Suppressor macrophage (primary cell): ENCODE data around the gene PPARA.
"Not testable (repeated sequence)": the region's sequence is repeated elsewhere in the genome, so short reads cannot be mapped to it uniquely, and the experiment has no call there.

ENCODE experiments used
- DNase-seq, 4 experiments: peaks; one replicate each; pipeline ENCODE4 v3.0.0-alpha.2; 2020 to 2022

The PPARA gene

DNA sequence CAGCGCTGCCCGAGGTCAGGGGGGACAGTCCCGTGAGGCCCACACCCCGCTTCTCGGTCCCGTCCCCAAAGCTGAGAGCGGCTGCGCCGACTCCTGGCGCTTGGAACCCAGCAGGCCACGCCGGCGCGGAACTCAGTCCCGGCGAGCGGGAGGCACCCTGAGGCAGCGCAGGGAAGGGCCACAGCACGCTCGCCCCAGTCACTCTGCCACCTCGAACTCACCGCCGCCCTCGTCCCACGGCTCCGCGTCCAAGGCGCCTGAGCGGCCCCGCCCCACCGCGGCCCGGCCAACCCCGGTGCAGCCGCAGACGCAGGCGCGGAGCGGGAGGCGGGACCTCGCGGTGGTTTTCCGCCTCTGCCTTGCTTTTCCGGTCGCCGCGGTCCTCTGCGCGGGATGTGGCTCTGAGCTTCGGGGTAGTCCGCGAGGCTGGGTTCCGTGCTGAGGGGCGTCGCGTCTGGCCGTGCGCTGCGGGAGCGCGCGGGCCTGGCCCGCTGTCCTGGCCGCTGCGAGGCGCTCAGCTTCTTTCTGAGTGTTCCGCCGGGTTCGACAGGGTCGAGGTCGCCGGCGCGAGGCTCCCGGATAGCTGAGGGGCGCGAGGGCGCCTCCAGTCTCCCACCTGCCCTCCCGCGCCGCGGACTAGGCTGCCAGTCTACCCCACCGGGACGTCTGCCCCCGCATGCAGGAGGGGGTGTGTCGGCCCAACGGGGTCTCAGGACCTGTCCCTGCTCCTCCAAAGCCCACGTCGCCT lies 99.9 kb downstream of the PPARA start, which contains the start of gene CDPF1:
Gene CDPF1 (minus strand): TSS at position 259 of the 748 bp plus-strand sequence. CDS start 2,009 bp downstream, outside the sequence.
- peak; percentile 95 to 98 (median 96) for DNase-seq

- DNase-seq = peak in 1 of 4 experiments; percentile 9
Observed at GRCh38 chr22:46250783-46251125, 100.4 kb downstream of the PPARA start.

DNA sequence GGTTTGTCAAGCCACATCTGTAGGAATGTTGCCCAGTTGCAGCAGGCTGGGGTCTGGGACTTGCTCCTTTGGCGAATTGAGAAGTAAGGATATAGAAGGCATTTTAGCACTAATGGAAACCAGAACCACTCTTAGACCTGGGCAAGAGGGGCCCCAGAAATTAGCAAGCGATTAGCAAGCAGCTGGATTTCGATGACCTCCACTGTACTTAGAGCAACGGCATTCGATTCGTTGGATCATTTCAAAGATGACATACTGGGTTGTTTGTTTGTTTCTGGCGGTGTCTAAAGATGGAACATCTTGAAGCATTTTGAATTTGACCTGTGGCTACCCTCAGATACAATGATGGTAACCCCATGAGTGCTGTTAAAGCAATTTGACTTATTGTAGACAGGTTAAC lies 100.9 kb downstream of the PPARA start:
- DNase-seq = no peak

- DNase-seq = no peak
Observed at GRCh38 chr22:46251816-46252380, 101.6 kb downstream of the PPARA start.

- no peak for DNase-seq
Observed at GRCh38 chr22:46256358-46256958, 106.1 kb downstream of the PPARA start.

- peak; percentile 38 to 60 (median 44) for DNase-seq
Observed at GRCh38 chr22:46259374-46259773, 109.0 kb downstream of the PPARA start.

DNA sequence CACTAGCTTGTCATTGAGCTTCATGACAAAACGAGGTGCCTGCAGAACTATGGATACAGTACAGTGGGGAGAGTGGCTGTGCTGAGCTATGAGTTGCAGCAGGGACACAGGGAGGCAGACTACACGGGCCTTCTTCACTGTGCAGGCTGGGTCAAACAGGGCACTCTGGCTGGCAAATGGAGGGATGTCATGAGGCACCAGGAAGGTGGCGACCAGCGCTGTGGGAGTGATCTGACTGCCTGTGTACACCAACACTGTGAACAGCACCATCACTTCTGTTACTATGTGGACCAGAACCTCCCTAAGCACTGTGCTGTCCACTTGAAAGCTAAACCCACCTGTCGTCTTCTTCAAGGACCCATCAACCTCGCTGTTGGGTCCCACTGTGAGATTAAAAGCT lies 109.7 kb downstream of the PPARA start:
- DNase-seq = no peak

- DNase-seq = peak; percentile 76 to 83 (median 76)
Observed at GRCh38 chr22:46262449-46263215, 112.3 kb downstream of the PPARA start.

DNA sequence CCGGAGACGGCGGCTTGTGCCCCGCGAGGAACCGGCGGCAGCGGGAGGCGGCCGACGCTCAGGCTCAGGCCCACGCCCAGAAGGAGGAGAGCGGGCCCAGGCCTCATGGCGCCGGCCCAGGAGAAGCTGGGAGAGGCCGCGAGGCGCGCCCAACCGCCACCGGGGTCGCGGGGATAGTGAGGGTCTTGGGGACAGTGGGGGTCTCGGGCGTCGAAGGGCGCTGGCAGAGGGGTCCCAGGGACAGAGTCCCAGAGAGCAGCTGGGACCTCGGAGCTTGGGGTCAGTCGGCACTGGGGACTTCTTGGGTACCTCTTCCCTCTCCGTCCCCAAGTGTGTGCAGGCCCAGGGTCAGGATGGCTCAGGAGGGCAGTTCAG lies 112.9 kb downstream of the PPARA start, which contains the start of gene PKDREJ:
Gene PKDREJ (minus strand): TSS at position 128 of the 375 bp plus-strand sequence. CDS start 21 bp downstream, at position 107.
- DNase-seq = no peak

GRCh38 chr22:46264520-46264919 lies 114.2 kb downstream of the PPARA start:
- DNase-seq = not testable (repeated sequence)

- DNase-seq = not testable (repeated sequence)
Observed at GRCh38 chr22:46265627-46266026, 115.3 kb downstream of the PPARA start.

GRCh38 chr22:46267431-46268279 lies 117.3 kb downstream of the PPARA start, which contains the start of gene TTC38:
TTC38 (plus strand) TSS chr22:46268008; CDS start chr22:46268040, 32 bp downstream.
- DNase-seq = peak; percentile 86 to 95 (median 90)

DNA sequence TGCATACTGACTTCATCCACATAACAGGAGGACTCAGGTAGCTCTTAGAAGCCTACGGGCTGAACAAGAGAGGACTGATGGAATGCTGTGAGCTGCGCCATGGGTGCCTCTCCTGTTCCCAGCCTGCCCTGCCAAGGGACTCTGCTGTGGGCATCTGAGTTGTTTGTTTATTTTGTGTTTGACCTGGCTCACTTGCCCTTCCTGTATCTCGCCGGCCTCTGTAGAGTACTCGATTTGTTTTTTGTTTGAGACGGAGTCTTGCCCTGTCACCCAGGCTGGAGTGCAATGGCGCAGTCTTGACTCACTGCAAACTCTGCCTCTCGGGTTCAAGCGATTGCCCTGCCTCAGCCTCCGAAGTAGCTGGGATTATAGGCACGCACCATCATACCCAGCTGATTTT lies 119.2 kb downstream of the PPARA start:
- no peak for DNase-seq

DNA sequence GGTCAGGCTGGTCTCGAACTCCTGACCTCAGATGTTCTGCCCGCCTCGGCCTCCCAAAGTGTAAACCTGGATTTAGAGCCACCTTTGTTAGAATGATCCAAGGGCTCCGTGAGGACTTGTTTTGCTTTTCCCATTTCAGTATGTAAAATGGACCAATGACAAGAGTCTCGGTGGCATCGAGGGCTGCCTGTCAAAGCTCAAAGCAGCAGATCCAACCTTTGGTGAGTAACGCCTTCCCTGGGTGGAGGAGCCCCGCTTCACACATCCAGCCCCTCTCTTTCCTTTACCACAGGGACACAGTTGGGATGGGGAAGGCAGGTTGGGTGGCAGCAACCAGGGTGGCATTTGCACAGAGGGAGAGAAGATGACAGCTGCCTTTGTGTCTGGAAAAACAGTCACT lies 121.9 kb downstream of the PPARA start:
- DNase-seq = no peak

DNA sequence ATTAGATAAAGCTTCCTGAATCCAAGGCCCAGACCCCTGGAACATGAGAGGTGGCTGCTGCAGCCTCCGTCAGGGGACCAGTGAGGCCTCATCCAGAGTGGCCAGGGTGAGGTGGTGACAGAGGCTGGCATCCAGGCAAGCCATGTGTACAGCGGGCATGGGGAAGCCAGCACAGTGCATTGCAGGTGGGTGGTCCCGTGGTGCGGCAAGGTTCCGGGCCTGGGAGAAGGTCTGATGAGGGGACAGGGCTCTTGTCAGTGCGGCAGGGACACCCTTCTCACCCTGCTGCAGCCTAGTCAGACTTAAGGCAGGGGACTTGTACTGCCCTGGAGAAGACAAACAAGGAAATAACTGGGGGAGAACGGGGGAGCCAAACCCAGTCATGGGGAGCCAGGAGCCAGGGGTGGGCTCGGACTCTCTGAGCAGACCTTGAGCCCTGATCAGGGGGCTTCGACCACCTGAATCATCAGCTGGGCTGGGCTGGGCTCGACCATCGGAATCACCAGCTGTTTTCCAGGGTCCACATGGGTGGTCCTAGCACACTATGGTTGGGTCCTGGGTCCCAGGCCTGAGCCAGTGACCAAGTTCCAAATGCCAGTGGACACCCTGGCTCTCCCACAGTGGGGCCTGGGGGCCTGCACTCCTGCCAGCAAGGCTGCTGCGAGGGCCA lies 122.6 kb downstream of the PPARA start:
- DNase-seq = no peak

- no peak for DNase-seq
Observed at GRCh38 chr22:46273432-46274148, 123.3 kb downstream of the PPARA start.

DNA sequence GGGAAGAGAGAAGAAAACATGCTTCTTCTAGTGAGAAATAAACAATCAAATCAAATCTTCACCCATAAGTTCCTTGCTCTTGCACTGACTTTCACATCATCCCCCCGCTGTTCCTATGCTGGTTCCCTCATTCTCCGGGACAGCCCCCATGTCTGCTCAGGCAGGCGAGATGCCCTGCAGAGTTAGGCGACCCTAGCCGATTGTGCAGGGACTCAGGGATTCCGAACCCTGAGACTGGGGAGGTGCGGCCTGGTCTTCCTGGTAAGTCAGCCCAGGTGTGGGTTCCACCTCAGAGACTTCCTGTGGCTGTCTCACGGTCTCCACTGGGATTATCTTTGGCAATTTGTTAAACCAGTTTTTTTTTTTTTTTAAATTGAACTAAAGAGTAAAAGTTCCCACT lies 124.1 kb downstream of the PPARA start:
- no peak for DNase-seq

GRCh38 chr22:46275455-46276122 lies 125.3 kb downstream of the PPARA start:
- DNase-seq = peak in 1 of 4 experiments; percentile 22

DNA sequence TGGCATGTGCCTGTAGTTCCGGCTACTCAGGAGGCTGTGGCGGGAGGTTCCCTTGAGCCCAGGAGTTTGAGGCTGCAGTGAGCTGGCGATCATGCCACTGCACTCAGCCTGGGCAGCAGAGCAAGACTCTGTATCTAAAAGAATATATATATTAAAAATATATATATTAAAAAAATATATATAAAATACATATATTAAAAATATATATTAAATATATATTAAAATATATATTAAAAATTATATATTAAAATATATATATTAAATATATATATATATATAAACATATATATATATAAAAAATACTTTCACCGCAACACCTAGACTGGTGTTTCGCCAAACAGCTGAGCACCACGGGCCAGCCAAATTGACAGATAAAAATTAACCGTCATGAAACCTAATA lies 126.2 kb downstream of the PPARA start:
- DNase-seq = no peak
